K562 (cell line): ENCODE data around the gene C19orf47. TPM values are rescaled to one million over a fixed set of nuclear protein-coding genes. Genes with fewer than 3 reads are reported as not detected.

Experiments
- ATAC-seq: fragments of 200-7000 bp; cut with Tn5 transposase; 3 replicates; pipeline ENCODE4 v1.9.1; 2020; ENCODE audit warnings: moderate library complexity
- BruUV-seq: library from RNA; stranded (reverse); fragments of 400-500 nt; replicated peaks from 2 replicates; lab custom pipeline; 2021; lab: Mats Ljungman, UMichigan
- CTCF ChIA-PET: fragments of 300-600 bp; formaldehyde crosslinking; extraction: SDS; loops from one replicate; lab custom pipeline; 2021; ENCODE audit warnings: low intra/inter-chr PET ratio; lab: Yijun Ruan, JAX
- POLR2A ChIA-PET: fragments of 300-600, 350-650 bp; sonication (Branson Sonifier 250); formaldehyde crosslinking; extraction: SDS; loops from one replicate; lab custom pipeline; 2021; ENCODE audit warnings: antibody characterized with exemption, inconsistent platforms; lab: Yijun Ruan, JAX
- DNase-seq, 4 experiments: peaks; one replicate each; pipeline versions ENCODE4 v3.0.0 to v3.0.0-alpha.2; 2011 to 2018; ENCODE audit warnings: low spot score in 3 of 4, mixed read lengths in 3 of 4; ENCODE audit errors: extremely low read depth in 1 of 4
- FAIRE-seq: peaks from 2 replicates; lab custom pipeline; 2011; peaks lifted over from hg19 to GRCh38; lab: Jason Lieb, UNC
- H2AFZ ChIP-seq: 2 replicates; pipeline ENCODE4 v1.6.0; 2011; ENCODE audit warnings: low read depth, low read length, control low read depth, inconsistent platforms
- H3K27ac ChIP-seq: fragments of 200-600 bp; 3 replicates; pipeline ENCODE4 v1.8.0; 2011; ENCODE audit warnings: low read depth, mild to moderate bottlenecking, control low read depth, inconsistent platforms, low read length, moderate library complexity, mixed read lengths; ENCODE audit errors: extremely low read depth
- H3K27me3 ChIP-seq, 2 experiments: fragments of 300-600 bp in 1 of 2; 2 replicates in 1 of 2; 3 replicates in 1 of 2; pipeline versions ENCODE4 v1.6.0 to v1.8.0; 2011; ENCODE audit warnings: inconsistent platforms in 2 of 2, low read length in 2 of 2, mild to moderate bottlenecking in 1 of 2, mixed read lengths in 1 of 2, moderate library complexity in 1 of 2; ENCODE audit not compliant: control insufficient read depth in 2 of 2, insufficient read depth in 2 of 2
- H3K36me3 ChIP-seq: fragments of 300-600 bp; 3 replicates; pipeline ENCODE4 v1.8.0; 2011; ENCODE audit warnings: mild to moderate bottlenecking, low read length, inconsistent platforms; ENCODE audit not compliant: control insufficient read depth, insufficient read depth
- H3K4me1 ChIP-seq, 2 experiments: fragments of 200-600 bp in 1 of 2; replicated peaks in 1 of 2; 2 replicates in 1 of 2; 3 replicates in 1 of 2; pipeline versions ENCODE4 v1.5.1 to v1.8.0; 2011; ENCODE audit warnings: inconsistent platforms in 2 of 2, low read length in 2 of 2, mild to moderate bottlenecking in 1 of 2, mixed read lengths in 1 of 2, moderate library complexity in 1 of 2; ENCODE audit not compliant: control insufficient read depth in 2 of 2, insufficient read depth in 2 of 2
- H3K4me2 ChIP-seq: 2 replicates; pipeline ENCODE4 v1.6.1; 2011; ENCODE audit warnings: low read length, control low read depth, inconsistent platforms, mixed read lengths; ENCODE audit not compliant: insufficient read depth
- H3K4me3 ChIP-seq: fragments of 200-600 bp; sonication (generic), shearing (Covaris generic); 2 replicates; pipeline ENCODE4 v1.5.1; 2016; ENCODE audit warnings: control low read depth, inconsistent platforms
- H3K79me2 ChIP-seq: fragments of 200-600 bp; 3 replicates; pipeline ENCODE4 v1.8.0; 2011; ENCODE audit warnings: low read length, inconsistent platforms; ENCODE audit not compliant: control insufficient read depth, insufficient read depth
- H3K9ac ChIP-seq, 2 experiments: 2 replicates each; pipeline versions ENCODE4 v1.6.0 to v1.6.1; 2011; ENCODE audit warnings: low read depth in 2 of 2, low read length in 2 of 2, control low read depth in 1 of 2, inconsistent platforms in 1 of 2, mild to moderate bottlenecking in 1 of 2, mixed read lengths in 1 of 2; ENCODE audit not compliant: insufficient read depth in 1 of 2
- H3K9me1 ChIP-seq: one replicate; pipeline ENCODE4 v1.6.0; 2011; ENCODE audit warnings: inconsistent platforms, mild to moderate bottlenecking, low read length, moderate library complexity; ENCODE audit not compliant: control insufficient read depth, insufficient read depth
- H3K9me3 ChIP-seq: replicated peaks from 2 replicates; pipeline ENCODE4 v1.5.1; 2011; ENCODE audit warnings: low read depth, low read length, inconsistent platforms; ENCODE audit not compliant: control insufficient read depth, insufficient read depth
- H4K20me1 ChIP-seq: replicated peaks from 2 replicates; pipeline ENCODE4 v1.6.1; 2011; ENCODE audit warnings: low read length, inconsistent platforms, mixed read lengths; ENCODE audit not compliant: control insufficient read depth, insufficient read depth
- FOXJ3 ChIP-seq: sonication (generic); formaldehyde crosslinking; IDR thresholded peaks from 2 replicates; pipeline ENCODE4 v1.4.0; 2020; ENCODE audit warnings: mild to moderate bottlenecking, missing genetic modification reagents
- PURB ChIP-seq: sonication (generic); formaldehyde crosslinking; IDR thresholded peaks from 2 replicates; pipeline ENCODE4 v1.9.0; 2021; ENCODE audit warnings: low read depth, mild to moderate bottlenecking, missing genetic modification reagents
- TCF3 ChIP-seq: sonication (generic); formaldehyde crosslinking; IDR thresholded peaks from 2 replicates; pipeline ENCODE4 v1.4.0; 2020; ENCODE audit warnings: mild to moderate bottlenecking, missing genetic modification reagents
- WGBS: fragments of 100-300 bp; shearing (Covaris generic); methylation state at CpG from one replicate; pipeline ENCODE4 v1.1.6; 2016; ENCODE audit warnings: low coverage, mixed read lengths; ENCODE audit not compliant: insufficient coverage; ENCODE audit errors: missing lambda C conversion rate; 5-methylcytosine and 5-hydroxymethylcytosine counted together
- in situ Hi-C: fragments of 300-500 bp; cut with MboI; formaldehyde crosslinking; loops from 4 replicates; pipeline ENCODE4 v1.15.0; 2018; ENCODE audit warnings: inconsistent platforms, mixed read lengths
- intact Hi-C: fragments of 100-400 bp; cut with micrococcal nuclease; formaldehyde crosslinking; loops from 2 replicates; pipeline ENCODE4 v1.14.2; 2022
- polyA plus RNA-seq, 8 experiments: library from polyadenylated mRNA; depleted of rRNA in 4 of 8; stranded (reverse) in 5 of 8; unstranded in 3 of 8; fragments of >200 nt; fragmentation: Nextera tagmentation in 2 of 8; fragmentation: Illumina TruSeq in 1 of 8; extraction: Ambion mirVana in 2 of 8; extraction: Trizol in 1 of 8; gene quantifications; 2 replicates each; pipeline versions ENCODE4 v1.2.1 to v1.2.3, GENCODE V29; 2011 to 2014; ENCODE audit warnings: inconsistent platforms in 1 of 8, missing spikeins in 1 of 8
- total RNA-seq, 7 experiments: library from RNA; depleted of rRNA in 6 of 7; stranded (reverse); fragments of >200 nt in 6 of 7; fragmentation: Illumina TruSeq in 2 of 7; extraction: Trizol in 2 of 7; gene quantifications; 2 replicates each; pipeline versions ENCODE4 v1.2.1 to v1.2.3, GENCODE V29; 2011 to 2021; ENCODE audit warnings: low replicate concordance in 1 of 7
- TF ChIP-seq, protein P1 (sequence below), 2 experiments: fragments of 450-650 bp; formaldehyde crosslinking in 1 of 2; IDR thresholded peaks; 2 replicates each; pipeline versions ENCODE4 v1.4.0 to v1.6.1; 2014 to 2020; ENCODE audit warnings: mild to moderate bottlenecking in 2 of 2, borderline replicate concordance in 1 of 2, low read depth in 1 of 2

C19orf47 gene
- total and polyA plus RNA-seq, 9 of the 15 experiments (the other 6 are each of a cell fraction or from before 2014, with no cell fraction given) = 0.08 to 26.1 (median 14.7) TPM

DNA sequence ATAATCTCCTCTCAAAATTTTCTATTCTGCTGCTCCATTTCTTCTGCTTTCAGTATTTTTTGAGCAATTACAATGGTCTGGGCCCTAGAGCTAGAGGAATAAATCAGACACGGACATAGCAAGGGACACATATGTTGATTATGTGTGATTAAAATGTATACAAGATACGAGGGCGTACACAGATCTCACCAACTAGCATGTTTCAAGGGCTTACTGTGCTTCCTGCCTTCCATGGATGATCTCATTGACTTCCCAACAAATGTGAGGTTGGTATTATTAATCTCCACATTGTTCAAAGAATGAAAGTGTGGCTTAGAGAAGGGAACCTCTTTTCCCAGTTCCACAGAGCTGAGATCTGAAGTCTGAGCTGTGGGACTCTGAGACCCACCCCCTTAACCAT lies 9.4 kb upstream of the C19orf47 start:
- peak; percentile 56 for FAIRE-seq
- Histone ChIP-seq H3K27ac (no peak overlapping the region), H3K27me3 (no peaks in the 10 kb centered on the region), H3K36me3 (no peaks in the 10 kb centered on the region; the same call in 2 of the 3 replicates), H2AFZ (no peak overlapping the region), H3K9me1 (no peaks in the 10 kb centered on the region), H3K79me2 (peaks cover 4% of the 10 kb centered on the region; the same call in 1 of the 3 replicates), H3K9me3 (no peaks in the 10 kb centered on the region), H3K9ac (peak overlapping the region in 1 of 2 experiments; percentile 21; a peak in 1 of 4 replicates), H3K4me2 (no peak overlapping the region)
- BruUV-seq = no TSS peak
- in situ Hi-C loops = no loop called here
- CTCF ChIA-PET = no interaction called here
- DNase-seq = no peak
- TF ChIP-seq PURB (CRISPR knock-in tag) (no peak), TCF3 (CRISPR knock-in tag) (no peak), FOXJ3 (CRISPR knock-in tag) (no peak)
- TF ChIP-seq, all 486 proteins: peak for 0
- intact Hi-C loops = no loop called here
- WGBS = 61% methylated on average over 3 of the region's 3 CpGs
- peaks cover 6 to 12% of the 10 kb centered on the region in 2 experiments; a peak in 4 of 5 replicates for H3K4me1 ChIP-seq
- no peak overlapping the region for H3K4me3 ChIP-seq
- POLR2A ChIA-PET = no interaction called here
- peaks cover 7% of the 10 kb centered on the region; the same call in 1 of the 2 replicates for H4K20me1 ChIP-seq
- no peak for ATAC-seq

DNA sequence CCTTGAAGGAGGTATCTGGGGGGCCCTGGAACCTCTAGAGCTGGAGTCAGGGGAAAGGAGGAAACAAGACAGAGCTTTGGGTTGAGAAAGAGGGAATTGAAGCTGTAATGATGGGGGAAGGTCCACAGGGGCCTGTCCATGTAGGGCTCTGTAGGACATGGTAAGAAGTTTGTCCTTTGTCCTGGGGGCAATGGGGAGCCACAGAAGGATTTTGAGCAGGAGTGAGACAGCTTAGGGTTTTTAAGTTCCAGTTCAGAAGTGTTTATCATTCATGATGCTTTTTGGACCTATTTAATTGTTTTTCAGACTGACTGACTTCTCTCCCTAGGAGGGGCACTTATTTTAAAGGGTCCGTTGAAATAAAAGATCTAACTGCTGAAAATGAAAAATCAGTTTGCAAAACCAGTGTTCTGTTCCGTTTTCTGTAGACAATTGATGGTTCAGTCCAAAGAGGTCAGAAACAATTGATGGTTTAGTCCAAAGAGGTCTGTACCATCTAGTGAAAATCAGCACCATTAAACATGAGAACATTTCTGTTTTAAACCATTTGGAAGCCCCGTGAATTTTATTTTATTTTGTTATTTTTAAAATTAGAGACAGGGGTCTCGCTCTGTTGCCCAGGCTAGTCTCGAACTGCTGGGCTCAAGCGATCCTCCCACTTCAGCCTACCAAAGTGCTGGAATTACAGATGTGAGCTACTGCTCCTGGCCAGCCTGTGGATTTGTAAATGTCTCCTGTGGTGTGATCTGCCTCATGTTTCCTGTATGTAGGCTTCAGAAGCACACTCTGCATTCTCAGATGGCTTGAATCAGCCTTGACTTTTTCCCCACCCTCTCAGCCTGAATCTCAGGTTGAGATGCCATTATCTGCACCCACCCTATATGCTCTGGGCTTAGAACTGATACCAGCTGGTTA lies 8.7 kb upstream of the C19orf47 start:
- Histone ChIP-seq H3K9ac (no peak overlapping the region), H3K79me2 (peaks cover 4% of the 10 kb centered on the region; the same call in 1 of the 3 replicates), H3K4me3 (no peak overlapping the region), H3K4me1 (peaks cover 0 to 8% of the 10 kb centered on the region in 2 experiments; a peak in 3 of 5 replicates), H3K9me1 (no peaks in the 10 kb centered on the region), H2AFZ (no peak overlapping the region), H3K27ac (no peak overlapping the region), H3K36me3 (no peaks in the 10 kb centered on the region; the same call in 2 of the 3 replicates), H3K9me3 (no peaks in the 10 kb centered on the region), H4K20me1 (peaks cover 7% of the 10 kb centered on the region; the same call in 1 of the 2 replicates), H3K27me3 (no peaks in the 10 kb centered on the region), H3K4me2 (no peak overlapping the region)
- CTCF ChIA-PET = no interaction called here
- intact Hi-C loops = no loop called here
- POLR2A ChIA-PET = interaction anchor here (0.6 kb wide), 2 partner anchors 8 to 59 kb away, joined by 3 read pairs; no protein-coding TSS in a partner anchor
- DNase-seq = no peak
- FAIRE-seq = peak; percentile 68
- no peak for ATAC-seq
- BruUV-seq = no TSS peak
- 55% methylated on average over 6 of the region's 6 CpGs for WGBS
- in situ Hi-C loops = no loop called here
- TF ChIP-seq, protein P1, sequence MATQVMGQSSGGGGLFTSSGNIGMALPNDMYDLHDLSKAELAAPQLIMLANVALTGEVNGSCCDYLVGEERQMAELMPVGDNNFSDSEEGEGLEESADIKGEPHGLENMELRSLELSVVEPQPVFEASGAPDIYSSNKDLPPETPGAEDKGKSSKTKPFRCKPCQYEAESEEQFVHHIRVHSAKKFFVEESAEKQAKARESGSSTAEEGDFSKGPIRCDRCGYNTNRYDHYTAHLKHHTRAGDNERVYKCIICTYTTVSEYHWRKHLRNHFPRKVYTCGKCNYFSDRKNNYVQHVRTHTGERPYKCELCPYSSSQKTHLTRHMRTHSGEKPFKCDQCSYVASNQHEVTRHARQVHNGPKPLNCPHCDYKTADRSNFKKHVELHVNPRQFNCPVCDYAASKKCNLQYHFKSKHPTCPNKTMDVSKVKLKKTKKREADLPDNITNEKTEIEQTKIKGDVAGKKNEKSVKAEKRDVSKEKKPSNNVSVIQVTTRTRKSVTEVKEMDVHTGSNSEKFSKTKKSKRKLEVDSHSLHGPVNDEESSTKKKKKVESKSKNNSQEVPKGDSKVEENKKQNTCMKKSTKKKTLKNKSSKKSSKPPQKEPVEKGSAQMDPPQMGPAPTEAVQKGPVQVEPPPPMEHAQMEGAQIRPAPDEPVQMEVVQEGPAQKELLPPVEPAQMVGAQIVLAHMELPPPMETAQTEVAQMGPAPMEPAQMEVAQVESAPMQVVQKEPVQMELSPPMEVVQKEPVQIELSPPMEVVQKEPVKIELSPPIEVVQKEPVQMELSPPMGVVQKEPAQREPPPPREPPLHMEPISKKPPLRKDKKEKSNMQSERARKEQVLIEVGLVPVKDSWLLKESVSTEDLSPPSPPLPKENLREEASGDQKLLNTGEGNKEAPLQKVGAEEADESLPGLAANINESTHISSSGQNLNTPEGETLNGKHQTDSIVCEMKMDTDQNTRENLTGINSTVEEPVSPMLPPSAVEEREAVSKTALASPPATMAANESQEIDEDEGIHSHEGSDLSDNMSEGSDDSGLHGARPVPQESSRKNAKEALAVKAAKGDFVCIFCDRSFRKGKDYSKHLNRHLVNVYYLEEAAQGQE (IDR thresholded peaks at IDR 0.05; ENCODE audit: borderline replicate concordance) = no peak
- TF ChIP-seq, protein P1 (CRISPR knock-in tag; IDR thresholded peaks at IDR 0.05; ENCODE audit: low read depth) = no peak
